Measurements from ENCODE around the gene NADK2.
"Not testable (repeated sequence)": the region's sequence is repeated elsewhere in the genome, so short reads cannot be mapped to it uniquely, and the experiment has no call there.

DNA sequence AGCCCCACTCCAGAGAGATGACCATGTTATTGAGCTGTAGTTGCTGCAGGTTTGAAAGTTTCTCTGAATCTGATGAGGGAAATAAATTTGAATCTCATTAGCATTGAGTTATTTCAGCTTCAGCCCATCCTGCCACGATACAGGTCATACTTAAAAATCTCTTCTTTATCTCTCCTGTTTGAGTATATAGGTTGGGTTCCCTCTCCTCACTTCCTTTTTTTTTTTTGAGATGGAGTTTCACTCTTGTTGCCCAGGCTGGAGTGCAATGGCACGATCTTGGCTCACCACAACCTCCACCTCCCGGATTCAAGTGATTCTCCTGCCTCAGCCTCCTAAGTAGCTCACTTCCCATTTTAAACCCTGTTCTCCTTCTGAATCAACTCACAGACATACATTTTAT, 42.0 kb upstream of the NADK2 start:
- TF ChIP-seq, protein P1, sequence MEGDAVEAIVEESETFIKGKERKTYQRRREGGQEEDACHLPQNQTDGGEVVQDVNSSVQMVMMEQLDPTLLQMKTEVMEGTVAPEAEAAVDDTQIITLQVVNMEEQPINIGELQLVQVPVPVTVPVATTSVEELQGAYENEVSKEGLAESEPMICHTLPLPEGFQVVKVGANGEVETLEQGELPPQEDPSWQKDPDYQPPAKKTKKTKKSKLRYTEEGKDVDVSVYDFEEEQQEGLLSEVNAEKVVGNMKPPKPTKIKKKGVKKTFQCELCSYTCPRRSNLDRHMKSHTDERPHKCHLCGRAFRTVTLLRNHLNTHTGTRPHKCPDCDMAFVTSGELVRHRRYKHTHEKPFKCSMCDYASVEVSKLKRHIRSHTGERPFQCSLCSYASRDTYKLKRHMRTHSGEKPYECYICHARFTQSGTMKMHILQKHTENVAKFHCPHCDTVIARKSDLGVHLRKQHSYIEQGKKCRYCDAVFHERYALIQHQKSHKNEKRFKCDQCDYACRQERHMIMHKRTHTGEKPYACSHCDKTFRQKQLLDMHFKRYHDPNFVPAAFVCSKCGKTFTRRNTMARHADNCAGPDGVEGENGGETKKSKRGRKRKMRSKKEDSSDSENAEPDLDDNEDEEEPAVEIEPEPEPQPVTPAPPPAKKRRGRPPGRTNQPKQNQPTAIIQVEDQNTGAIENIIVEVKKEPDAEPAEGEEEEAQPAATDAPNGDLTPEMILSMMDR (IDR thresholded peaks at IDR 0.05): not testable (repeated sequence)
- TF ChIP-seq POLR2AphosphoS5, POLR2A (IDR thresholded peaks at IDR 0.05): not testable (repeated sequence)
